ENCODE data around the gene ATP6V0E1.
"Not testable (repeated sequence)": the region's sequence is repeated elsewhere in the genome, so short reads cannot be mapped to it uniquely, and the experiment has no call there.

- not testable (repeated sequence) for TF ChIP-seq EZH2phosphoT487 (IDR thresholded peaks at IDR 0.05; ENCODE audit: borderline replicate concordance); POLR2A (IDR thresholded peaks at IDR 0.05; ENCODE audit: borderline replicate concordance, extremely low read depth, insufficient read depth, insufficient read length)
Measured at GRCh38 chr5:173017087-173017486, 33.5 kb downstream of the ATP6V0E1 start.

Measured in HCT116 (cell line).